OCI-LY3 (cell line): ENCODE results near the gene SPCS3.

Experiments
- EZH2phosphoT487 ChIP-seq: fragments of 200-600 bp; shearing (Covaris generic); IDR thresholded peaks from 2 replicates; pipeline ENCODE4 v1.6.1; 2018; ENCODE audit warnings: antibody characterized with exemption, mixed run types, low read depth
- TF ChIP-seq, protein P1 (sequence below): fragments of 200-600, 300-600 bp; sonication (generic); IDR thresholded peaks from 2 replicates; pipeline ENCODE4 v1.5.1; 2014; ENCODE audit warnings: antibody characterized with exemption, low read length, low read depth

DNA sequence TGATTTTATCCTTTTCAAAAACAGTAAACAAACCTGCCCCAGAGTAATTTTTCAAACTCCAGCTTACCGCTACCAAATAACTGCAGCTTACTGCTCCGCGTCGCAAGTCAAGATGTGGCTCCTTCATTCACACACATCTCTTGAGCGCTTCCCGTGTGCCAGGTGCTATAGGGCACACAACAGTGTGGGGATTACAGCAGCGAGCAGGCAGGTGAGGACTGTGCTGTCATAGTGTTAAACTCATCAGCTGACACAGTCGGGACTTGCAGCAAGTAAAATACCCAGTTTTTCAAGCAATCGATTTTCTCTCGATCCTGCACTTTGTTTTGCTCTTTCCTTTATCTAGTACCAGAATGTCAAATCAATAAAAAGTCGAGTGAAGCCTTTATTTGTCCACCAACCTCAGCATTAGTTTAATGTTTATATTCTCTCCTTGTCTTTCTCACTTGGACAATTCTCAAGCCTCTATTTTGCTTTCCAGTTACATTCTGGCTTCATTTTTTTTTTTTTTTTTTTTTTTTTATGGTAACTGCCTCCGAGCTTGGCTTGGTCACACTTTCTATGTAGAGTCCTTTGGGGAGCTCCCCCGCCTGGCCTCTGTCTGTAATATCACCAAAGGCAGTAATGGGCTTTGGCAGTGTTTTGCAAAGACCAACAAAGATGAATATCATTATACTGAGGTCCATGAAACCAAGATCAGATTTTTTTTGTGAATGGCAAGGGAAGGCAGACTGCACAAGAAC lies 42.4 kb upstream of the SPCS3 start:
- TF ChIP-seq, protein P1, sequence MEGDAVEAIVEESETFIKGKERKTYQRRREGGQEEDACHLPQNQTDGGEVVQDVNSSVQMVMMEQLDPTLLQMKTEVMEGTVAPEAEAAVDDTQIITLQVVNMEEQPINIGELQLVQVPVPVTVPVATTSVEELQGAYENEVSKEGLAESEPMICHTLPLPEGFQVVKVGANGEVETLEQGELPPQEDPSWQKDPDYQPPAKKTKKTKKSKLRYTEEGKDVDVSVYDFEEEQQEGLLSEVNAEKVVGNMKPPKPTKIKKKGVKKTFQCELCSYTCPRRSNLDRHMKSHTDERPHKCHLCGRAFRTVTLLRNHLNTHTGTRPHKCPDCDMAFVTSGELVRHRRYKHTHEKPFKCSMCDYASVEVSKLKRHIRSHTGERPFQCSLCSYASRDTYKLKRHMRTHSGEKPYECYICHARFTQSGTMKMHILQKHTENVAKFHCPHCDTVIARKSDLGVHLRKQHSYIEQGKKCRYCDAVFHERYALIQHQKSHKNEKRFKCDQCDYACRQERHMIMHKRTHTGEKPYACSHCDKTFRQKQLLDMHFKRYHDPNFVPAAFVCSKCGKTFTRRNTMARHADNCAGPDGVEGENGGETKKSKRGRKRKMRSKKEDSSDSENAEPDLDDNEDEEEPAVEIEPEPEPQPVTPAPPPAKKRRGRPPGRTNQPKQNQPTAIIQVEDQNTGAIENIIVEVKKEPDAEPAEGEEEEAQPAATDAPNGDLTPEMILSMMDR: peak; percentile 70
- TF ChIP-seq EZH2phosphoT487: no peak
